Stimulated activated naive B cell treated with anti-CD40 and anti-IgM and Interleukin-4, amounts not matched to agents 10 μg/mL and 1 μg/mL and 100 μg/mL, for 72 hours (primary cell): ENCODE measurements around the gene GPX5.
"Not testable (repeated sequence)": the region's sequence is repeated elsewhere in the genome, so short reads cannot be mapped to it uniquely, and the experiment has no call there.

Experiments
- ATAC-seq, 2 donors: fragments of 150-1000 bp; cut with Tn5 transposase; replicated peaks; 2 replicates each; pipeline ENCODE4 v1.10.0; 2021; ENCODE audit warnings: moderate library complexity in 1 of 2
- DNase-seq: peaks from one replicate; pipeline ENCODE4 v3.0.0; 2021
- H3K27ac Mint-ChIP-seq: one replicate; pipeline ENCODE4 v1.8.0; 2022; ENCODE audit warnings: mild to moderate bottlenecking, mixed read lengths
- H3K27me3 Mint-ChIP-seq, 2 donors: one replicate each; pipeline ENCODE4 v1.8.0; 2022; ENCODE audit warnings: mixed read lengths in 2 of 2
- H3K36me3 Mint-ChIP-seq, 2 donors: one replicate each; pipeline ENCODE4 v1.8.0; 2022; ENCODE audit warnings: mixed read lengths in 2 of 2, mild to moderate bottlenecking in 1 of 2
- H3K4me1 Mint-ChIP-seq, 2 donors: one replicate each; pipeline ENCODE4 v1.8.0; 2022; ENCODE audit warnings: mixed read lengths in 2 of 2, mild to moderate bottlenecking in 1 of 2
- H3K4me3 Mint-ChIP-seq, 2 donors: one replicate each; pipeline ENCODE4 v1.8.0; 2022; ENCODE audit warnings: mild to moderate bottlenecking in 2 of 2, mixed read lengths in 2 of 2, moderate library complexity in 1 of 2
- H3K9me3 Mint-ChIP-seq, 2 donors: one replicate each; pipeline ENCODE4 v1.8.0; 2022; ENCODE audit warnings: mixed read lengths in 2 of 2, mild to moderate bottlenecking in 1 of 2

Gene GPX5

GRCh38 chr6:28534875-28535274 lies 9.2 kb downstream of the GPX5 start:
- Mint-ChIP-seq H3K27me3 (peaks cover 66 to 67% of the 10 kb centered on the region in 2 donors), H3K27ac (no peak overlapping the region), H3K4me1 (peaks cover 0 to 5% of the 10 kb centered on the region in 2 donors), H3K4me3 (no peak overlapping the region), H3K36me3 (no peaks in the 10 kb centered on the region), H3K9me3 (peaks cover 0 to 4% of the 10 kb centered on the region in 2 donors)
- ATAC-seq (no peak), DNase-seq (no peak)

GRCh38 chr6:28537065-28537464 lies 11.4 kb downstream of the GPX5 start:
- peaks cover under 1 to 5% of the 10 kb centered on the region in 2 donors for H3K4me1 Mint-ChIP-seq
- H3K27ac Mint-ChIP-seq = peak overlapping the region; percentile 2
- peak overlapping the region in 1 of 2 donors; percentile 33 for H3K4me3 Mint-ChIP-seq
- no peak for DNase-seq
- peaks cover 67 to 76% of the 10 kb centered on the region in 2 donors for H3K27me3 Mint-ChIP-seq
- no peak for ATAC-seq
- peaks cover 8 to 13% of the 10 kb centered on the region in 2 donors for H3K9me3 Mint-ChIP-seq
- peaks cover 2 to 4% of the 10 kb centered on the region in 2 donors for H3K36me3 Mint-ChIP-seq

DNA sequence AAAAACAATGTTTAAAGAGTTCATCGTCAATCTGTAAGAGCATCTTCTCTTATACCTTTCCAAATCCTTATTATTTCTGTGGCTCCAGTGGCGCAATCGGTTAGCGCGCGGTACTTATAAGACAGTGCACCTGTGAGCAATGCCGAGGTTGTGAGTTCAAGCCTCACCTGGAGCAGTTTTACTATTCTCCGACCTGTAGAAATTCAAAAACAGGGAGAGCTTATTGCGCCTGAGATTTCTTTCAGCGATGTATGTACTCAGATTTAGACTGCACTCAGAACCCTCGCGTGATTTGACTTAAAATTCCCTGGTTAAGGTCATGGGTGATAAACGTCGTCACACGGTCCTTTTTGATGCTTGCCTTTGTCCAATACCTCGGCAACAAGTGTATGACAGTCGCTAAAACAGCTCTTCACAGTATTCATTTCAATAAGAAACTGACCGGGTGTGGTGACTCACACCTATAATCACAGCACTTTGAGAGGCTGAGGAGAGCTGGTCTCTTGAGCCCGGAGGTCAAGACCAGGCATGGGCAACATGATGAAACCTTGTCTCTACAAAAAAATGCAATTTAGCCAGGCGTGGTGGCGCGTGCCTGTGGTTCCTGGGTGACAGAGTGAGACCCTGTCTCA lies 11.9 kb downstream of the GPX5 start:
- H3K36me3 Mint-ChIP-seq = peaks cover 2 to 7% of the 10 kb centered on the region in 2 donors
- H3K27ac Mint-ChIP-seq = no peak overlapping the region
- H3K4me3 Mint-ChIP-seq = peak overlapping the region in 1 of 2 donors; percentile 36
- ATAC-seq = peak in 1 of 2 donors; percentile 45
- H3K9me3 Mint-ChIP-seq = peaks cover 10 to 16% of the 10 kb centered on the region in 2 donors
- no peak for DNase-seq
- peaks cover 5 to 6% of the 10 kb centered on the region in 2 donors for H3K4me1 Mint-ChIP-seq
- H3K27me3 Mint-ChIP-seq = peaks cover 69 to 78% of the 10 kb centered on the region in 2 donors

DNA sequence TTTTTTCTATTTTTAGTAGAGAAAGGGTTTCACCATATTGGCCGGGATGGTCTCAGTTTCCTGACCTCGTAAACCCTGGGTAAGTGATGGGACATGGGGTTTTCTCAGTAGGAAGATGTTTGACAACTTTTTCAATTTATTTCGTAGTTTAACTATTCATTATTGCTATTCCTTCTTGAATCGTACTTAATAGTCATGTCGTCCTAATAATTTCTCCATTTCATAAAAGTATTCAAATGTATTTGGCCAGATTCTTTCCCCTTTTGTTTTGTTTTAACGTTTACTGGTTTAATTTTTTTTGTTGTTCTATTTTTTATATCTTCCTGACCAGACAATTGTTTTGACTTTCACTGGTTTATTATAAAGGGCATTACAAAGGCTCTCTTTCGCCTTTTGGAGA lies 16.3 kb downstream of the GPX5 start:
- Mint-ChIP-seq H3K27ac (no peak overlapping the region), H3K4me3 (peak overlapping the region; percentile 20 to 78), H3K27me3 (peaks cover 53 to 65% of the 10 kb centered on the region in 2 donors), H3K9me3 (peaks cover 15 to 16% of the 10 kb centered on the region in 2 donors), H3K4me1 (peaks cover 12 to 18% of the 10 kb centered on the region in 2 donors), H3K36me3 (peaks cover 2 to 7% of the 10 kb centered on the region in 2 donors)
- ATAC-seq (no peak), DNase-seq (no peak)

- Mint-ChIP-seq H3K36me3 (peaks cover 2 to 7% of the 10 kb centered on the region in 2 donors), H3K4me1 (peaks cover 11 to 18% of the 10 kb centered on the region in 2 donors), H3K9me3 (peaks cover 16 to 17% of the 10 kb centered on the region in 2 donors), H3K4me3 (peak overlapping the region; percentile 72 to 78), H3K27me3 (peaks cover 53 to 69% of the 10 kb centered on the region in 2 donors), H3K27ac (peak overlapping the region; percentile 86)
- DNase-seq (peak; percentile 26), ATAC-seq (peak; percentile 52 to 64)
Observed at GRCh38 chr6:28542440-28543296, 17.0 kb downstream of the GPX5 start.

DNA sequence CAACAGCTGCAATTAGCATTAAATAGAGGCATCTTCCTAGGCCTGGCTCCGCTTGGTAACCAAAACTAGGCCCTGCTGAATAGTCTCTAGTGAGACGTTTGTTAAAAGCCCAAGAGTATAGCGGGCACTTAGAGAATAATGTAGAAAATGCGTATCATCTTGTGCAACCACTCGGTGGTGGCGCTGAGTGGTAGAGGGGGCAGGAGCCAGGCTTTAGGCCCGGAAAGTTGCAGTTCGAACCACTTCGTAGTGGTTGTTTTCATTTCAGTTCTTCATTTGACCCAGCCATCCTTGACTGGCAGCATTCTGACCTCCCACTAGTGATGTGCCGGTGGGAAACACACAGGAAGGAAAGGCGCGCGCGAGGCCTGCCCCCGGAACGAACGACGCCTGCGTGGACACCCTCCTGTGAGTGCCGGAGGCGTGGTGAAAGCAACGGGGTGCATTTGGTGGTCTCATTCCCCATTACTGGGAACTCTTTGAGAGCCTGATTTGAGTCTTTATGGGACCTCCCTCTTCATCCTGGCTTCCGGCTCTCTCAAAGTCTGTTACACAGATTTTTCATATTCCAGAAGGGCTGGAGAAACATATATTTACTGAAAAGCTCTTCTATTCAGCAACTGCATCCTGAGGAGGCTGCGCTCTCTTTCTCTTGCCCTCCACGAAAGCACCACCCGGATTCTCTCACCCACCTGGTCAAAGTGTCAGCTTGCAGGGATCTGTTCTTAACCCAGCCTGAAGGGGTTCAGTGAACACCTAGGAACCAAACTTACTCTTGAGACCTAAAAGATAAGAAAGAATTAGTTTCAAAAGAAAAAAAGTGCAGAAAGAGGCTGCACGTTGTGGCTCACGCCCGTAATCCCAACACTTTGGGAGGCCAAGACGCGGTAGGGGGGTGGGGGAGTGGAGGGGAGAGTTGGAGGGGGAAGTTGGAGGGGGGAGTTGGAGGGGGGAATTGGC lies 18.2 kb downstream of the GPX5 start:
- Mint-ChIP-seq H3K36me3 (peaks cover 2 to 7% of the 10 kb centered on the region in 2 donors), H3K4me1 (peaks cover 11 to 18% of the 10 kb centered on the region in 2 donors), H3K27me3 (peaks cover 41 to 64% of the 10 kb centered on the region in 2 donors), H3K9me3 (peaks cover 11 to 19% of the 10 kb centered on the region in 2 donors), H3K4me3 (peak overlapping the region; percentile 35 to 47), H3K27ac (peak overlapping the region; percentile 44)
- peak; percentile 9 for DNase-seq
- ATAC-seq = peak; percentile 50 to 80

DNA sequence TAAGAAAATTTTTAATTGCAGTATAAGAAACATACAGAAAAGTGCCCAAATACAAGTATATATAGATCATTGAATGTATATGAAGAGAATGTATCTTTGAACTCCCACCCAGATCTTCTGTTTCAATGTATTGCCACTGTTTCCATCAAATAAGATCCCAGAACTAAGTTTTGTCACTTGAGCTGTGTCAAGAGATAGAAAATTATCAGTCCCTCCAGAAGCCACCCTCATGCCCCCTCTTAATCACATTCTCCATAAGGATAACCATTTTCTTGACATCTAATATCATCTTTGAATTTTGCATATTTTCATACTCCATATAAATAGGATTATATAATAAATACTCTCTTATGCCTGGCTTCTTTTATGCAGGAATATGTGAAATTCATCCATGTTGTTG lies 20.3 kb downstream of the GPX5 start:
- peaks cover 29 to 64% of the 10 kb centered on the region in 2 donors for H3K27me3 Mint-ChIP-seq
- peaks cover 6 to 15% of the 10 kb centered on the region in 2 donors for H3K9me3 Mint-ChIP-seq
- H3K4me1 Mint-ChIP-seq = peaks cover 11 to 18% of the 10 kb centered on the region in 2 donors
- H3K4me3 Mint-ChIP-seq = no peak overlapping the region
- no peak for DNase-seq
- H3K36me3 Mint-ChIP-seq = peaks cover 2 to 7% of the 10 kb centered on the region in 2 donors
- H3K27ac Mint-ChIP-seq = no peak overlapping the region
- ATAC-seq = no peak

GRCh38 chr6:28547003-28547402 lies 21.3 kb downstream of the GPX5 start:
- H3K4me3 Mint-ChIP-seq, ATAC-seq, DNase-seq, H3K36me3 Mint-ChIP-seq, H3K27ac Mint-ChIP-seq: not testable (repeated sequence)
- H3K9me3 Mint-ChIP-seq = peaks cover 3 to 12% of the 10 kb centered on the region in 2 donors
- H3K27me3 Mint-ChIP-seq = peaks cover 29 to 61% of the 10 kb centered on the region in 2 donors
- peaks cover 11 to 18% of the 10 kb centered on the region in 2 donors for H3K4me1 Mint-ChIP-seq

DNA sequence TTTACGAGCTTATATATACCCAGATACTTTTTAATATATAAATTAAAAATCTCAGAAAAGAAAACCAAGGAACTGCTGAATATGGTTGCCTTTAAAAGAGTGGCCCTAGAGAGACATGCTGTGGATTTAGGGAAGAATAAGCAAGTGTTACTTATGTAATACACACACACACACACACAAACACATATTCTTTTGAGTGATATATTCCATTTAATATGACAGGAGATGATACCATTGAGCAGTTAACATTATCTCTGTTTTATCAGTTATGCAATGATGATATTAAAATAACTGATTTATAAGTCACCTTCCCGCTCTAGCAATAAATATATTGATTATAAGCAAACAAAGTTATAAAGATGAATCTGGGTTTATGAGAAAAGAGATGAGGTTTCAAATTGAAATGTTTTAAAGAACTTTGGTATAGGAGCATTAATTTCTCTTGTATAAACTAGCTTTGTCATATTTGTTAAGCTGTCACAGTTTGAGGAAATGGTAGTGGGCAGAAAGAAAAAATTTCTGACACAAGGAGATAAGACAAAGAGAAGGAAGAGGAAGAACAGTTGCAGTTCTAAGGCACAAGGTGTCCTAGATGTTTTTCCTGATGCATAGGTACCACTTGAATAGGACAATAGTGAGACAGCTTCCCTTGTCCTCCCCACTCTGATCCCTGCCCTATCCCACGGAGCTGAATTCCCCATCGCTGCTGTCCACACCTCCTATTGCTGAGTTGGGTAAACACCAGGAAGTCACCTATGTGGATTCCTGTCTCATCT lies 26.4 kb downstream of the GPX5 start:
- no peak overlapping the region for H3K4me3 Mint-ChIP-seq

GRCh38 chr6:28553384-28553985 lies 27.8 kb downstream of the GPX5 start:
- Mint-ChIP-seq H3K27me3 (peaks cover 41 to 62% of the 10 kb centered on the region in 2 donors), H3K36me3 (no peaks in the 10 kb centered on the region), H3K4me3 (no peak overlapping the region), H3K27ac (no peak overlapping the region), H3K9me3 (peaks cover 0 to 2% of the 10 kb centered on the region in 2 donors), H3K4me1 (peaks cover 0 to 4% of the 10 kb centered on the region in 2 donors)
- DNase-seq (no peak), ATAC-seq (no peak)

More for the DNA sequence above, 26.4 kb downstream of the GPX5 start:
- no peak for DNase-seq
- no peak overlapping the region for H3K27ac Mint-ChIP-seq
- H3K9me3 Mint-ChIP-seq = peaks cover 0 to 5% of the 10 kb centered on the region in 2 donors
- no peak for ATAC-seq
- H3K4me1 Mint-ChIP-seq = peaks cover 0 to 4% of the 10 kb centered on the region in 2 donors
- H3K36me3 Mint-ChIP-seq = no peaks in the 10 kb centered on the region
- H3K27me3 Mint-ChIP-seq = peaks cover 43 to 66% of the 10 kb centered on the region in 2 donors

GRCh38 chr6:28553986-28554881 lies 28.6 kb downstream of the GPX5 start:
- Mint-ChIP-seq H3K36me3 (no peaks in the 10 kb centered on the region), H3K4me3 (no peak overlapping the region), H3K27me3 (peaks cover 41 to 54% of the 10 kb centered on the region in 2 donors), H3K4me1 (peaks cover 0 to 4% of the 10 kb centered on the region in 2 donors), H3K27ac (no peak overlapping the region), H3K9me3 (peaks cover 0 to under 1% of the 10 kb centered on the region in 2 donors)
- DNase-seq = no peak
- no peak for ATAC-seq

- no peak overlapping the region for H3K4me3 Mint-ChIP-seq
- peaks cover 41 to 45% of the 10 kb centered on the region in 2 donors for H3K27me3 Mint-ChIP-seq
Observed at GRCh38 chr6:28555136-28555535, 29.5 kb downstream of the GPX5 start.

More at GRCh38 chr6:28555136-28555535, 29.5 kb downstream of the GPX5 start:
- DNase-seq (no peak), ATAC-seq (no peak)
- peaks cover 0 to 4% of the 10 kb centered on the region in 2 donors for H3K4me1 Mint-ChIP-seq
- no peak overlapping the region for H3K27ac Mint-ChIP-seq
- H3K9me3 Mint-ChIP-seq = no peaks in the 10 kb centered on the region
- no peaks in the 10 kb centered on the region for H3K36me3 Mint-ChIP-seq
